ENCODE data around the gene PCDHGA9.
A peak's percentile ranks its signal among the peaks of the same experiment; 100 is the strongest.
"Not testable (repeated sequence)": the region's sequence is repeated elsewhere in the genome, so short reads cannot be mapped to it uniquely, and the experiment has no call there.

GRCh38 chr5:141417494-141418172 is 15.1 kb downstream of the PCDHGA9 start, which contains the start of gene PCDHGB7:
- peak; percentile 55 for TF ChIP-seq CTCF (IDR thresholded peaks at IDR 0.05; ENCODE audit: poor library complexity, severe bottlenecking)
- TF ChIP-seq RAD21 (conservative IDR thresholded peaks at IDR 0.05) = peak; percentile 63
- not testable (repeated sequence) for TF ChIP-seq EP300 (conservative IDR thresholded peaks at IDR 0.05; ENCODE audit: poor library complexity, severe bottlenecking); REST (IDR thresholded peaks at IDR 0.05; ENCODE audit: borderline replicate concordance); MXI1 (conservative IDR thresholded peaks at IDR 0.05; ENCODE audit: poor library complexity, severe bottlenecking); EZH2 (IDR thresholded peaks at IDR 0.05; ENCODE audit: borderline replicate concordance, insufficient read depth, low read length, poor library complexity, severe bottlenecking)
- peak; percentile 13 for TF ChIP-seq POLR2AphosphoS5 (IDR thresholded peaks at IDR 0.05)
- peak; percentile 50 for TF ChIP-seq SMC3 (conservative IDR thresholded peaks at IDR 0.05; ENCODE audit: poor library complexity)
